Epidermal melanocyte (primary cell): ENCODE data around the gene CST5.
"Not testable (repeated sequence)": the region's sequence is repeated elsewhere in the genome, so short reads cannot be mapped to it uniquely, and the experiment has no call there.

Experiments
- DNase-seq: peaks from one replicate; pipeline ENCODE4 v3.0.0; 2011; ENCODE audit warnings: low spot score; ENCODE audit not compliant: insufficient read length

CST5 gene

GRCh38 chr20:23856226-23856625, 23.3 kb downstream of the CST5 start:
- no peak for DNase-seq

DNA sequence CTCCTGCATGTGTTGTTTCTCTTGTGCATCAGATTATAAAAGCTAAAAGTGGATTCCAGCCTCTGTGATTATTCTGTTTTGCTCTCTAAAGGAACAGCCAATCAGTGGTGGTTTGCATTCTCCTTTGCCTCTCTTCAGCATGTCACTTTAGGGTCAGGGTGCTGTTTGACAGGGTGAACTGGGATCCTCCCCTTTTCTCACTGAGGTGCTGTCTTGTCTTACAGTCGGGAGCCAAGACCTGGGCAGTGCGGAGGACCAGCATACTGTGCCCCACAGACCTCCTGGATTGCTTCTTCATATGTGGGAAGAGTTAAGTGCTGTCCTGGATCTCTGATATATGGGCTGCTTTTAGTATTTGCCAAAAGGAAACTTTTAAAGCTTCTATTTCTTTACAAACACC, 37.9 kb downstream of the CST5 start:
- DNase-seq, result no peak

DNA sequence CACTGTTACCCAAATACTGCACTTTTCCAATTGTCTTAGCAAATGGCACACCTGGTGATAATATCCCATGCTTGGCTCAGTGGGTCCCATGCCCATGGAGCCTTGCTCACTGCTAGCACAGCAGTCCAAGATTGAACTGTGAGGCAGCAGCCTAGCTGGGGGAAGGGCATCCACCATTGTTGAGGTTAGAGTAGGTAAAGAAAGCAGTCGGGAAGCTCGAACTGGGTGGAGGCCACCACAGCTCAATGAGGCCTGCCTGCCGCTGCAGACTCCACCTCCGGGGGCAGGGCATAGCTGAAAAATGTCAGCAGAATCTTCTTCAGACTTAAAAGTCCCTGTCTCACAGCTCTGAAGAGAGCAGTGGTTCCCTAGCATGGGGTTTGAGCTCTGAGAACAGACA, 43.8 kb downstream of the CST5 start:
- DNase-seq, result no peak

DNA sequence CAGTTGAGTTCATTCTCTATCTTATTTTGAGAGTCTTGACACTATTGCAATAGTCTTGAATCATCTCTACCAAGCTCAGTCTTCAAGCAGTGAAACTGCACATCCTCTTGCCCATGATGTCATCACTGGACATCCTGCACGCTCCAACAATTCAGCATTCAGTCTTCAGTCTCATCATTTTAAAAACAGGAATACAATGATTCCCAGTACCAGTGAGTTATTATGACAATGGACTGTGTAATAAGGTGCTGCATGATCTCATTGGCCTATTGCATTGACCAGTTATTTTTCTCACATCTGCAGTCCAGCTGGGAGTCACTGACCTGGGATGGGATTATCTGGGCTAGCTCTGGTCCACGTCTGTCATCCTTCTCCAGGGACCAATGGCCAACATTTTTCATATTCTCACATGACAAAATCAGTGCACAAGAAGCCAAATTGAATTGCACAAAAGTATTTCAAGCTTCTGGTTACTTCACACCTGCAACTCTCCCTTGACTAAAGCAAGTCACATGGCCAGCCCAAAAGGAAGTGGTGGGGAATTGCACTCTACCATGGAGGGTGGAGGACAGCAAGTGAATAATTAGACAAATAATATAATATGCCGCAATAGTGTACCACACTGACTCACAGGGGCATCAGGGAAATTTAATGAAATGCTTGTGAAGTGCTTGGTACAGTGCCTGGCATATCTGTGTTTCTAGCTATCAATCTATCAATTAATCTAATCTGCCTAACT, 46.6 kb downstream of the CST5 start:
- no peak for DNase-seq

- DNase-seq, result not testable (repeated sequence)
These were observed 47.6 kb downstream of the CST5 start for GRCh38 chr20:23831961-23832360.

- no peak for DNase-seq
These were observed 53.0 kb downstream of the CST5 start, which contains the start of gene CST2 for GRCh38 chr20:23826541-23827021. TSS of gene CST2 (minus strand) at chr20:23826729. CDS start at chr20:23826660, 69 bp downstream.
